Measurements from ENCODE around the gene CACNA1H. TPM values are rescaled to one million over a fixed set of nuclear protein-coding genes. Genes with fewer than 3 reads are reported as not detected.
"Not testable (repeated sequence)": the region's sequence is repeated elsewhere in the genome, so short reads cannot be mapped to it uniquely, and the experiment has no call there.

The CACNA1H gene
- total RNA-seq, 1 donor from 2014 or later = 12.6 TPM

- no peak for DNase-seq
Observed at GRCh38 chr16:1193825-1194581, 41.1 kb downstream of the CACNA1H start.

GRCh38 chr16:1194665-1195392 is 41.9 kb downstream of the CACNA1H start:
- no peak for DNase-seq

GRCh38 chr16:1195393-1195666 is 42.4 kb downstream of the CACNA1H start:
- no peak for DNase-seq

GRCh38 chr16:1196494-1196893 is 43.6 kb downstream of the CACNA1H start:
- DNase-seq = no peak

GRCh38 chr16:1197237-1197866 is 44.4 kb downstream of the CACNA1H start:
- no peak for DNase-seq

GRCh38 chr16:1198194-1198593 is 45.3 kb downstream of the CACNA1H start:
- no peak for DNase-seq

- not testable (repeated sequence) for DNase-seq
Observed at GRCh38 chr16:1198671-1199346, 45.9 kb downstream of the CACNA1H start.

- no peak for DNase-seq
Observed at GRCh38 chr16:1199347-1200013, 46.6 kb downstream of the CACNA1H start.

GRCh38 chr16:1200014-1200627 is 47.2 kb downstream of the CACNA1H start:
- DNase-seq = no peak

- no peak for DNase-seq
Observed at GRCh38 chr16:1201444-1201843, 48.5 kb downstream of the CACNA1H start.

- DNase-seq = no peak
Observed at GRCh38 chr16:1202274-1202673, 49.4 kb downstream of the CACNA1H start.

GRCh38 chr16:1204933-1205332 is 52.0 kb downstream of the CACNA1H start:
- no peak for DNase-seq

- DNase-seq = no peak
Observed at GRCh38 chr16:1206326-1206725, 53.4 kb downstream of the CACNA1H start.

- no peak for DNase-seq
Observed at GRCh38 chr16:1206786-1207185, 53.9 kb downstream of the CACNA1H start.

- DNase-seq = no peak
Observed at GRCh38 chr16:1208239-1208830, 55.4 kb downstream of the CACNA1H start.

GRCh38 chr16:1209081-1209480 is 56.2 kb downstream of the CACNA1H start:
- no peak for DNase-seq

- DNase-seq = no peak
Observed at GRCh38 chr16:1210461-1210860, 57.6 kb downstream of the CACNA1H start.

- no peak for DNase-seq
Observed at GRCh38 chr16:1211451-1212268, 58.8 kb downstream of the CACNA1H start.

GRCh38 chr16:1212616-1213194 is 59.8 kb downstream of the CACNA1H start:
- no peak for DNase-seq

GRCh38 chr16:1213231-1213630 is 60.3 kb downstream of the CACNA1H start:
- no peak for DNase-seq
